GM21717 (cell line): ENCODE data around the gene COASY.
A peak's percentile ranks its signal among the peaks of the same experiment; 100 is the strongest.

ENCODE experiments used
- ATAC-seq: cut with Tn5 transposase; IDR thresholded peaks from one replicate; pipeline ENCODE4 v1.9.1; 2021; ENCODE audit warnings: mild to moderate bottlenecking, moderate library complexity; ENCODE audit not compliant: unreplicated experiment

Gene COASY

DNA sequence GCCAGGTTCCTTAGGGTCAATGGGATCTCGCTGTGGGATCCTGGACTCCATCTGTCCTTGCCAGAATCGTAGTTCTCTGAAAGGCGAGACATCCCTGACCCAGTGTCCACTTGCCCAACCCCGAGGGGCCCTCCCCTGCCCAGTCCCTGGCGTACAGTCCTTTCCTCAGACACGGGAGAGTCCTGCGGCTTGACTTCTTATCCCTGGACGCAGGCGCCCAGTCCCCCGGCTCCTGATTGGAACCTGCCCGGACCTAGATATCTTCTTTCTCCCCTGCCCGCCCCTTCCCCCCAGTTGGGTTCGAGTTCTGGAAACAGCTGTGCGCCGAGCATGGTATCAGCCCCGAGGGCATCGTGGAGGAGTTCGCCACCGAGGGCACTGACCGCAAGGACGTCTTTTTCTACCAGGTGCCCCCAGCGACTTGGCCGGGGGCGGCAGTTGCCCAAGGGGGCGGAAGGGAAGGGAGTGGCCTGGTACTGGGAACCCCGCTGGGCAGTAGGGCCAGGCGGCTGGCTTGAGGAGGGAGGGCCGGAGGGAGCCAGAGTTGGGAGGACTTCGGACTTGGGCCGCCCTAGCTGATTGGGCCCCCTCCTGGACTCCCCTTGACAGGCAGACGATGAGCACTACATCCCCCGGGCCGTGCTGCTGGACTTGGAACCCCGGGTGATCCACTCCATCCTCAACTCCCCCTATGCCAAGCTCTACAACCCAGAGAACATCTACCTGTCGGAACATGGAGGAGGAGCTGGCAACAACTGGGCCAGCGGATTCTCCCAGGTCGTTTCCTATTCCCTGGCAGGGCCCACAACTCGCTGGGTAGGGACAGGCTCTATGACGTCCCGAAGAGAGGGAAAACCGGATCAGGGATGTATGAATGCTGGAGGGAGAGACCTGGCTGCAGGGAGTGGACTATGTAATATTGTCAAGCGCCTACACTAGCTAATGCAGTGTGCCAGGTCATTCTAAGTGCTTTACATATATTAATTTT, 48.2 kb downstream of the COASY start:
- peak; percentile 17 for ATAC-seq

DNA sequence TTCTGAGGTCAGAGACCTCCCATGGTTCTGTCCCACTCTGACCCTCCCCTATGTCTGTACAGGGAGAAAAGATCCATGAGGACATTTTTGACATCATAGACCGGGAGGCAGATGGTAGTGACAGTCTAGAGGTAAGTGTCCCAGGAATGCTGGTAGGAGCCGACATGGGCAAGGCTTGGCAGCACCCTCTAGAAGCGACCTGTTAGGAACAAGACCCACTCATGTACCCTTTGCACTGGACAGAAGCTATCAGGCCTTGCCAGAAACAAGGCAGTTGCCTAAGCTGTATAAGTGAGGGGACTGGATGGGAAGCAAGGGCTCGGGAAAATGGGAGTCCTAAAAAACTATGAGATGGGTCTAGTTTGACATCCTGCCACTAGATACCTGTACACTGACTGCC, 50.1 kb downstream of the COASY start:
- no peak for ATAC-seq

DNA sequence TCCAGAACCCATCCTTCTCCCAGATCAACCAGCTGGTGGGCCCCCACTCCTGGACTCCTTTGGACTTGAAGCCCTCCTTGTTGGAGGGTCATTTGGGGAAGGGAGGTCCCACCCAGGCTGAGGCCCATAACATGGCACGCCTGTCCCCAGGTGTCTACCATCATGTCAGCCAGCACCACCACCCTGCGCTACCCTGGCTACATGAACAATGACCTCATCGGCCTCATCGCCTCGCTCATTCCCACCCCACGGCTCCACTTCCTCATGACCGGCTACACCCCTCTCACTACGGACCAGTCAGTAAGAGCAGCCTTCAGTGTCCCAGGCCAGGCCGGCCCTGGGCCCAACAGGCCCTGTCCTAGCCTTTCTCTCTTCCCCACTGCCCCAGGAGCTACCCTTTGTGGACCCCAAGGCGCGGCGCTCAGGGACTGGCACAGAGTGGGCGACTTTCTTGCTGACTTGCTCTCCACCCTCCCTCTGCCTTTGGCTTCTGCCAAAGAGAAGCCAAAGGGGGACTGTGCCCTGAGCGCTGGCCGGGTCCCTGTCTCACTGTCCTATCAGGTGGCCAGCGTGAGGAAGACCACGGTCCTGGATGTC, 51.8 kb downstream of the COASY start:
- ATAC-seq = no peak
